H1 (cell line): ENCODE measurements around the gene TMED3. TPM values are rescaled to one million over a fixed set of nuclear protein-coding genes. Genes with fewer than 3 reads are reported as not detected.

Experiments
- ASH2L ChIP-seq: fragments of 200-600, 300-600 bp; sonication (generic); IDR thresholded peaks from one replicate; pipeline ENCODE4 v1.7.1; 2017; ENCODE audit warnings: low read length
- KDM4A ChIP-seq: IDR thresholded peaks from one replicate; pipeline ENCODE4 v1.7.1; 2012; ENCODE audit warnings: low read depth, mild to moderate bottlenecking, moderate library complexity, low read length, inconsistent platforms; ENCODE audit not compliant: severe bottlenecking
- RBBP5 ChIP-seq: IDR thresholded peaks from 2 replicates; pipeline ENCODE4 v1.7.1; 2012; ENCODE audit warnings: low read depth, mild to moderate bottlenecking, inconsistent platforms, low read length, moderate library complexity, borderline replicate concordance
- SUZ12 ChIP-seq: fragments of 200-600 bp; sonication (generic); IDR thresholded peaks from 2 replicates; pipeline ENCODE4 v1.6.1; 2012; ENCODE audit warnings: mild to moderate bottlenecking, inconsistent platforms, low read length, moderate library complexity, mixed read lengths
- TEAD4 ChIP-seq: IDR thresholded peaks from 2 replicates; pipeline ENCODE4 v1.6.1; 2012; ENCODE audit warnings: low read depth, low read length, inconsistent platforms, mixed read lengths
- polyA plus RNA-seq, 7 experiments: library from polyadenylated mRNA; depleted of rRNA in 3 of 7; stranded (reverse) in 5 of 7; unstranded in 2 of 7; fragments of >200 nt in 5 of 7; fragments of 200-250 nt in 2 of 7; gene quantifications; 1 replicate in 5 of 7; 2 replicates in 1 of 7; 4 replicates in 1 of 7; pipeline versions ENCODE4 v1.2.1 to v1.2.3, GENCODE V29; 2011 to 2013; ENCODE audit warnings: missing spikeins in 2 of 7, mixed read lengths in 2 of 7
- total RNA-seq: library from RNA; stranded (reverse); fragmentation: NEBNext Ultra II Directional; extraction: Animal tissue kit (Norgen Biotek cat#: 25700); gene quantifications from 2 replicates; pipeline ENCODE4 v1.2.1, GENCODE V29; 2021

Gene TMED3
- total and polyA plus RNA-seq, 2 of the 8 experiments (the other 6 are each of a cell fraction or from before 2014, with no cell fraction given) = 50.2 to 110 TPM

DNA sequence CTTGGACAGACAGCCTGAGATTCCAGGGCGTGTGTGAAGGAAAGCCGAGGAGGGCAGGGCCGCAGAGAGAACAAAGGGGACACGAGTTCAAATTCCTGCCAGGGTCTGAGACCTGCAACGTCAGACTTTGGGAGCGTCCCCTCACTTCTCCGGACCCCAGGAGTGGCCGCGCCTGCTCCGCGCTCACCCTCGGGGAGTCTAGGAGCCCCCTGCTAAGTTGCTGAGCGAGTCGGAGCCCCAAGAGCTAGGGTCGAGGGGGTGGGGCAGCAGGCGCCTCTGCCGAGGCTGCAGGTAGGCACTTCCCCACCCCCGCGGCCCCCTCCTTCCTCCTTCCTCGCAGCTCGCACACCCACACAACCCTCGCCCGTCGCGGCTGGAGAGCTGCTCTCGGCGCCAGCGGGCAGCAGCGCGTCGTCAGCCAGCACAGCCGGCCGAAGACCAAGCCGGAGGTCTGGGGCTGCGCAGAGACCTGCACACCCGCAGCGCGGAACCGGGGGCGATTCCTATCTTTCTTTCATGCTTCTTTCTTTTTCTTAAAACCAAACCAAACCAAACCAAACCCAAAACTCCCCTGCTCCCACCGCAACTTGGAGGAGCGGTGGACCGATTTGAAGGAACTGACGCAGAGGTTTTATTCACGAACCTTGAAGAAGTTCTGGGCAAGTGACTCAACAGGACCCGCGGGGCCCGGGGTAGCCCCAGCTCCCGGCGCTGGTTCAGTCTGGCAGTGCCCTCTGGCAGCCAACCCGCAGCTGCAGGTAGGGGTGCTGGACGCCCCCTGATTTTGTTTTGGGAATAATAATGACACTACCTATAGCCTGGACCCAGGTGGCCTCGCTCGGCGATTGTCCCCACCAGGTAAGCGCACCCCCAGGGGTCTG lies 28.3 kb upstream of the TMED3 start, which contains the start of gene ANKRD34C (continued):
- TF ChIP-seq KDM4A = peak; percentile 67
- 0 out of 2 replicates have a peak, but pooled peaks have one; percentile 37 for TF ChIP-seq TEAD4
- TF ChIP-seq RBBP5 = 0 out of 2 replicates have a peak, but pooled peaks have one; percentile 36
- peak; percentile 64 for TF ChIP-seq SUZ12
- TF ChIP-seq ASH2L = peak; percentile 79
